Body of pancreas (tissue), 4 donors: Measurements from ENCODE around the gene C16orf92. TPM values are rescaled to one million over a fixed set of nuclear protein-coding genes. Genes with fewer than 3 reads are reported as not detected.

ENCODE experiments used
- ATAC-seq: fragments of 150-250 bp; one replicate; pipeline ENCODE4 v1.9.1; 2016
- DNase-seq, 4 donors: peaks; one replicate each; pipeline ENCODE4 v3.0.0-alpha.2; 2019
- H3K27ac ChIP-seq, 4 donors: fragments of 200-600 bp; sonication (generic); 1 replicate in 3 of 4; 2 replicates in 1 of 4; pipeline versions ENCODE4 v1.5.1 to v1.6.1; 2016 to 2019; ENCODE audit warnings: mild to moderate bottlenecking in 1 of 4, mixed read lengths in 1 of 4, moderate library complexity in 1 of 4
- H3K27me3 ChIP-seq, 2 donors: fragments of 200-600 bp; sonication (generic); one replicate each; pipeline ENCODE4 v1.6.0; 2016; ENCODE audit warnings: mild to moderate bottlenecking in 1 of 2
- H3K36me3 ChIP-seq, 2 donors: fragments of 200-600 bp; sonication (generic); replicated peaks in 1 of 2; 2 replicates each; pipeline ENCODE4 v1.5.1; 2016; ENCODE audit warnings: low read depth in 2 of 2; ENCODE audit not compliant: insufficient read depth in 1 of 2
- H3K4me1 ChIP-seq: fragments of 200-600 bp; sonication (generic); one replicate; pipeline ENCODE4 v1.6.0; 2016
- H3K4me3 ChIP-seq, 2 donors: fragments of 200-600 bp; sonication (generic); 1 replicate in 1 of 2; 2 replicates in 1 of 2; pipeline ENCODE4 v1.5.1; 2016 to 2019
- H3K9me3 ChIP-seq, 3 donors: fragments of 200-600 bp; sonication (generic); 1 replicate in 2 of 3; 2 replicates in 1 of 3; pipeline ENCODE4 v1.5.1; 2016
- CTCF ChIP-seq, 7 experiments: fragments of 450-650 bp in 4 of 7; fragments of 200-600 bp in 3 of 7; sonication (generic) in 3 of 7; IDR thresholded peaks; one replicate each; pipeline ENCODE4 v1.5.1; 2016 to 2019; ENCODE audit warnings: antibody characterized with exemption in 7 of 7
- POLR2A ChIP-seq, 3 donors: fragments of 450-650 bp; IDR thresholded peaks; one replicate each; pipeline ENCODE4 v1.6.1; 2016; ENCODE audit warnings: antibody characterized with exemption in 3 of 3, mild to moderate bottlenecking in 2 of 3
- WGBS, 2 donors: methylation state at CpG; one replicate each; pipeline ENCODE4 v1.1.5; 2017; 5-methylcytosine and 5-hydroxymethylcytosine counted together
- intact Hi-C: fragments of 100-400 bp; cut with DNase I; formaldehyde crosslinking; loops from one replicate; pipeline ENCODE4 v1.15.1; 2023
- total RNA-seq, 2 donors: library from RNA; depleted of rRNA; stranded (reverse); fragments of >200 nt; gene quantifications; one replicate each; pipeline ENCODE4 v1.1.0, GENCODE V29; 2016

The C16orf92 gene
- total RNA-seq, 2 donors from 2014 or later, result not detected

- peaks cover 10 to 19% of the 10 kb centered on the region in 2 donors for H3K36me3 ChIP-seq
- peak within 1 kb of the TSS; percentile 86 to 99 (median 94) for H3K27ac ChIP-seq
- H3K4me1 ChIP-seq, result peaks cover 45% of the 10 kb centered on the region
- peak within 1 kb of the TSS; percentile 52 to 83 for H3K4me3 ChIP-seq
- DNase-seq, result peak; percentile 96 to 98 (median 98)
- H3K27me3 ChIP-seq, result no peaks in the 10 kb centered on the region
- peak in 2 of 7 experiments; percentile 12 to 18 for TF ChIP-seq CTCF (IDR thresholded peaks at IDR 0.05)
- peak; percentile 93 to 98 (median 97) for TF ChIP-seq POLR2A (IDR thresholded peaks at IDR 0.05)
- 1% methylated on average over 27 to 91 of the region's 99 CpGs for WGBS, 2 donors
- peak; percentile 89 for ATAC-seq
- intact Hi-C loops, result no loop called here
- H3K9me3 ChIP-seq, result no peaks in the 10 kb centered on the region
Measured at GRCh38 chr16:30065102-30065942, 42.3 kb downstream of the C16orf92 start, which contains the start of gene ALDOA. Gene ALDOA, plus strand, starts transcription at chr16:30065760. Its CDS starts 1,138 bp downstream, at chr16:30066898.

- Histone ChIP-seq H3K36me3 (peaks cover 10 to 22% of the 10 kb centered on the region in 2 donors), H3K9me3 (no peaks in the 10 kb centered on the region), H3K27ac (peak overlapping the region; percentile 86 to 99 (median 94)), H3K27me3 (no peaks in the 10 kb centered on the region), H3K4me3 (peak overlapping the region; percentile 52 to 83), H3K4me1 (peaks cover 45% of the 10 kb centered on the region)
- DNase-seq, result peak in 3 of 4 donors; percentile 59 to 64 (median 59)
- TF ChIP-seq POLR2A (IDR thresholded peaks at IDR 0.05), result peak in 1 of 3 donors; percentile 16
- no peak for TF ChIP-seq CTCF (IDR thresholded peaks at IDR 0.05)
- peak; percentile 15 for ATAC-seq
- intact Hi-C loops, result no loop called here
- 0% methylated on average over 25 to 43 of the region's 44 CpGs for WGBS, 2 donors
Measured at GRCh38 chr16:30065943-30066760, 43.2 kb downstream of the C16orf92 start.

GRCh38 chr16:30066761-30067583 lies 44.0 kb downstream of the C16orf92 start:
- 34 to 36% methylated on average over 11 to 21 of the region's 21 CpGs for WGBS, 2 donors
- Histone ChIP-seq H3K27ac (peak overlapping the region in 3 of 4 donors; percentile 86 to 99 (median 99)), H3K9me3 (no peaks in the 10 kb centered on the region), H3K4me3 (peak overlapping the region; percentile 52 to 83), H3K4me1 (peaks cover 45% of the 10 kb centered on the region), H3K27me3 (no peaks in the 10 kb centered on the region), H3K36me3 (peaks cover 10 to 24% of the 10 kb centered on the region in 2 donors)
- intact Hi-C loops, result no loop called here
- TF ChIP-seq CTCF (IDR thresholded peaks at IDR 0.05) (no peak), POLR2A (IDR thresholded peaks at IDR 0.05) (no peak)
- DNase-seq, result peak in 1 of 4 donors; percentile 44
- ATAC-seq, result no peak

GRCh38 chr16:30067584-30067916 lies 44.6 kb downstream of the C16orf92 start:
- no peak for DNase-seq
- peaks cover 45% of the 10 kb centered on the region for H3K4me1 ChIP-seq
- peaks cover 10 to 24% of the 10 kb centered on the region in 2 donors for H3K36me3 ChIP-seq
- no peaks in the 10 kb centered on the region for H3K9me3 ChIP-seq
- peak overlapping the region in 3 of 4 donors; percentile 86 to 99 (median 99) for H3K27ac ChIP-seq
- WGBS, 2 donors, result 75 to 79% methylated on average over 6 of the region's 6 CpGs
- TF ChIP-seq POLR2A (IDR thresholded peaks at IDR 0.05) (no peak), CTCF (IDR thresholded peaks at IDR 0.05) (no peak)
- no peak for ATAC-seq
- H3K4me3 ChIP-seq, result no peak overlapping the region
- intact Hi-C loops, result no loop called here
- H3K27me3 ChIP-seq, result no peaks in the 10 kb centered on the region
